ENCODE results near the gene MAP7D3.

- TF ChIP-seq CTCF (IDR thresholded peaks at IDR 0.05) (no peak), POLR2A (IDR thresholded peaks at IDR 0.05) (no peak), POLR2AphosphoS5 (IDR thresholded peaks at IDR 0.05) (no peak)
Observed at GRCh38 chrX:136219893-136220292, 31.3 kb downstream of the MAP7D3 start.

All from suprapubic skin (tissue), 4 donors.